Measurements from ENCODE around the gene ITGA11.

The ITGA11 gene

DNA sequence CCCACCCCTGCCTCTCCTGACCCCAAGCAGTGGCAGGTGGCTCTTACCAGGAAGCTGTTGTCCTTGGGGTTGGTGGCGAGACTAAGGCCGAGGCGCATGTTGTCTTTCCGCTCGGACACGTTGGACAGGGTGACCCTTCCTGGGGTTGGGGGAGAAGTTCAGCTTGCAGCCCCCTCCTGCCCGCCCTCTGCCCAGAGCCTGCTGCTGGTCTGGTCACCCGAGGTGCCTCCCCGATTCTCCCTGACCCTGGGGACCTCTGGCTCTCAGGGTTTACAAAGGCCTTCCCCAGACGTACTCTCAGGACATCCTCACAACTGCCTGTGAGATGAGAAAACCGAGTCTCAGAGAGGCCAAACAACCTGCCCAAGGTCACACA, 67.3 kb downstream of the ITGA11 start:
- TF ChIP-seq, protein P1, sequence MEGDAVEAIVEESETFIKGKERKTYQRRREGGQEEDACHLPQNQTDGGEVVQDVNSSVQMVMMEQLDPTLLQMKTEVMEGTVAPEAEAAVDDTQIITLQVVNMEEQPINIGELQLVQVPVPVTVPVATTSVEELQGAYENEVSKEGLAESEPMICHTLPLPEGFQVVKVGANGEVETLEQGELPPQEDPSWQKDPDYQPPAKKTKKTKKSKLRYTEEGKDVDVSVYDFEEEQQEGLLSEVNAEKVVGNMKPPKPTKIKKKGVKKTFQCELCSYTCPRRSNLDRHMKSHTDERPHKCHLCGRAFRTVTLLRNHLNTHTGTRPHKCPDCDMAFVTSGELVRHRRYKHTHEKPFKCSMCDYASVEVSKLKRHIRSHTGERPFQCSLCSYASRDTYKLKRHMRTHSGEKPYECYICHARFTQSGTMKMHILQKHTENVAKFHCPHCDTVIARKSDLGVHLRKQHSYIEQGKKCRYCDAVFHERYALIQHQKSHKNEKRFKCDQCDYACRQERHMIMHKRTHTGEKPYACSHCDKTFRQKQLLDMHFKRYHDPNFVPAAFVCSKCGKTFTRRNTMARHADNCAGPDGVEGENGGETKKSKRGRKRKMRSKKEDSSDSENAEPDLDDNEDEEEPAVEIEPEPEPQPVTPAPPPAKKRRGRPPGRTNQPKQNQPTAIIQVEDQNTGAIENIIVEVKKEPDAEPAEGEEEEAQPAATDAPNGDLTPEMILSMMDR (IDR thresholded peaks at IDR 0.05) = no peak

GRCh38 chr15:68364028-68364659, 67.8 kb downstream of the ITGA11 start:
- TF ChIP-seq, protein P1 (IDR thresholded peaks at IDR 0.05) = no peak

DNA sequence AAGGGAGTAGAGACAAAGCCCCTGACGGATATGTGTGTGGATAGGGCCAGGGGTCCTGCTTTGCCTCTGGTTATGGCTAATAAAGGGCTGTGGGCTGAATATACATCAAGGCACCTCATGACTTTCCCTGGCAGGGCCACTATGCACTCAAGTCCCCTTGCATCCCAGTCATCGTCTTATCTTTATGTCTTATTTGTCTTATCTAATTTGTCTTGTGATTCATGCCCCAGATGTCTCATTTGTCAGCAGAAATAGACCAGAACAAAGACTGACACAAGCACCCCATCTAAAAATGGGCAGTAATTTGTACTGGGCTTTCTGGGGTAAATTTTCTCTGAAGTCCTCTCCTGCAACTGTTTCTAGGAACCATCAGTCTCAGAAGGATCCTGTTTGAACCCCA, 68.6 kb downstream of the ITGA11 start:
- TF ChIP-seq, protein P1 (IDR thresholded peaks at IDR 0.05) = no peak

DNA sequence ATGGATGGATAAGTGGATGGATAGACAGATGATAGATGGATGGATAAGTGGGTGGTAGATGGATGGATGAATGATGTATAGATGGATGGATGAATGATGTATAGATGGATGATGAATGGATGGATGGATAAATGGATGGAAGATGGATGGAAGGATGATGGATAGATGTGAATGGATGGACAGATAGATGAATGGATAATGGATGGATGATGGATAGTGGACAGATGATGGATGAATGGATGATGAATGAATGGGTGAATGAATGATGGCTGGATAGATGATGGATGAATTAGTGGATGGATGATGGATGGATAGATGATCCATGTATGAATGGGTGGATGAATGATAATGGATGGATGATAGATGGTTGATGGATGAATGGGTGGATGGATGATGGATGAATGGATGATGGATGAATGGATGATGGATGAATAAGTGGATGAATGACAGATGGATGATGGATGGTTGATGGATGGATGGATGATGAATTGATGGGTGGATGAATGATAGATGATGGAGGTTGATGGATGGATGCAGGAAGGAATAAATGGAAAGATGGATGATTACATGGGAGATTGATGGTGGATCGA, 69.3 kb downstream of the ITGA11 start:
- TF ChIP-seq, protein P1 (IDR thresholded peaks at IDR 0.05) = no peak

- TF ChIP-seq, protein P1 (IDR thresholded peaks at IDR 0.05) = no peak
Measured at GRCh38 chr15:68360721-68361120, 71.2 kb downstream of the ITGA11 start.

- TF ChIP-seq, protein P1 (IDR thresholded peaks at IDR 0.05) = no peak
Measured at GRCh38 chr15:68356778-68357177, 75.2 kb downstream of the ITGA11 start.

DNA sequence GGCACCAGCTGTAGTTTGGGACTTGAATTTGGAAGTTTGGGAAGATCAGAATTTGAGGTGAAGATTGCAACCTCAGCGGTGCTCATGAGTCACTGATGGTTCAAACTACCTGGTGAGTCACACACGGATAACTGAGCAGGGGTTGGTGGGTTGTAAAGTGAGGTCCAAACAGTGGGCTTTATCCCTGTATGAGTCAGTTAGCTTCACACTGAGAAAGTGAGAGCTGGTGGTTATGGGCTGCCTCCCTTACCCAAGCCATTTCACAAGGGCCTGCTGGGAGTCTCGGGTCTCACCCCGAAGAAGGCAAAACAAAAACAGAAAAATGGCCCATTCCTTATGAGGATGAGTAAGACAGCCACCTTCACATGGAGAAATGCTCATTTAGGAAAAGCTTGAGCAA, 77.0 kb downstream of the ITGA11 start:
- TF ChIP-seq, protein P1 (IDR thresholded peaks at IDR 0.05) = no peak
